Keratinocyte (primary cell): Measurements from ENCODE around the gene SALL3.

Experiments used
- EZH2 ChIP-seq: IDR thresholded peaks from one replicate; pipeline ENCODE4 v1.6.1; 2012; ENCODE audit warnings: inconsistent platforms, mild to moderate bottlenecking, low read length, moderate library complexity
- TF ChIP-seq, protein P1 (sequence below), 3 experiments: IDR thresholded peaks in 1 of 3; conservative IDR thresholded peaks in 1 of 3; optimal IDR thresholded peaks in 1 of 3; 2 replicates in 2 of 3; 3 replicates in 1 of 3; pipeline versions ENCODE3 to v1.5.1; 2011; ENCODE audit warnings: low read length in 3 of 3, mild to moderate bottlenecking in 3 of 3, moderate library complexity in 2 of 3, control low read depth in 1 of 3, inconsistent platforms in 1 of 3; ENCODE audit not compliant: insufficient read depth in 2 of 3; ENCODE audit errors: extremely low read depth in 1 of 3

DNA sequence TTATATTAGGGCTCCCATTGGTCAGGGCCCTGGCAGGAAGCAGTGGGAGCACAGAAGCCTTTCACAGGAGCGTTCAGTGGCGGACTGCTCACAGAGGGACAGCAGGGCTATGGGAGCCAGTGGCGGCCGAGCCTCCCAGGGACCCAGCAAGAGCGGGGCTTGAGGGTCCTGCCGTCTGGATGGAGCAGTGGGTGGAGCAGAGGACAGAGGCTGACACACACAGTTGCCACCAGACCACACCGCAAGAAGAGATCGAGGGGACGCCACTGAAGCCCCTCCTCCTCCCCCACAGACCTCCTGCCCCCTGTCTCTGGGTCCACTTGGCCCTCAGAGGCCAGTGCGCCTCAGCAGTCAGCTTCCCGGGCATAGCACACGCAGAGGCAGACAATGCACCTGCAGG lies 39.3 kb downstream of the SALL3 start:
- TF ChIP-seq, protein P1, sequence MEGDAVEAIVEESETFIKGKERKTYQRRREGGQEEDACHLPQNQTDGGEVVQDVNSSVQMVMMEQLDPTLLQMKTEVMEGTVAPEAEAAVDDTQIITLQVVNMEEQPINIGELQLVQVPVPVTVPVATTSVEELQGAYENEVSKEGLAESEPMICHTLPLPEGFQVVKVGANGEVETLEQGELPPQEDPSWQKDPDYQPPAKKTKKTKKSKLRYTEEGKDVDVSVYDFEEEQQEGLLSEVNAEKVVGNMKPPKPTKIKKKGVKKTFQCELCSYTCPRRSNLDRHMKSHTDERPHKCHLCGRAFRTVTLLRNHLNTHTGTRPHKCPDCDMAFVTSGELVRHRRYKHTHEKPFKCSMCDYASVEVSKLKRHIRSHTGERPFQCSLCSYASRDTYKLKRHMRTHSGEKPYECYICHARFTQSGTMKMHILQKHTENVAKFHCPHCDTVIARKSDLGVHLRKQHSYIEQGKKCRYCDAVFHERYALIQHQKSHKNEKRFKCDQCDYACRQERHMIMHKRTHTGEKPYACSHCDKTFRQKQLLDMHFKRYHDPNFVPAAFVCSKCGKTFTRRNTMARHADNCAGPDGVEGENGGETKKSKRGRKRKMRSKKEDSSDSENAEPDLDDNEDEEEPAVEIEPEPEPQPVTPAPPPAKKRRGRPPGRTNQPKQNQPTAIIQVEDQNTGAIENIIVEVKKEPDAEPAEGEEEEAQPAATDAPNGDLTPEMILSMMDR (optimal IDR thresholded peaks at IDR 0.05 in 1 of 3, IDR thresholded peaks at IDR 0.05 in 1 of 3, conservative IDR thresholded peaks at IDR 0.05 in 1 of 3; ENCODE audit: extremely low read depth in 1 of 3, insufficient read depth in 2 of 3, low read length in 3 of 3), result no peak
- TF ChIP-seq EZH2, result no peak
